Astrocyte (in vitro differentiated cells and primary cell): Measurements from ENCODE around the gene PGF. TPM values are rescaled to one million over a fixed set of nuclear protein-coding genes. Genes with fewer than 3 reads are reported as not detected.

Experiments used
- DNase-seq: peaks from one replicate; pipeline ENCODE4 v3.0.0-alpha.2; 2010; ENCODE audit warnings: low read depth
- FAIRE-seq: peaks from 2 replicates; lab custom pipeline; 2011; peaks lifted over from hg19 to GRCh38; lab: Jason Lieb, UNC
- H2AFZ ChIP-seq: 2 replicates; pipeline ENCODE4 v1.6.0; 2012; ENCODE audit warnings: low read depth, low read length, inconsistent platforms
- H3K27ac ChIP-seq: 2 replicates; pipeline ENCODE4 v1.5.1; 2011; ENCODE audit warnings: low read depth, low read length, inconsistent platforms
- H3K27me3 ChIP-seq: 2 replicates; pipeline ENCODE4 v1.6.0; 2011; ENCODE audit warnings: low read length, inconsistent platforms; ENCODE audit not compliant: insufficient read depth
- H3K36me3 ChIP-seq: 2 replicates; pipeline ENCODE4 v1.5.1; 2011; ENCODE audit warnings: low read length, inconsistent platforms; ENCODE audit not compliant: insufficient read depth
- H3K4me1 ChIP-seq: 2 replicates; pipeline ENCODE4 v1.5.1; 2011; ENCODE audit warnings: low read length, inconsistent platforms; ENCODE audit not compliant: insufficient read depth
- H3K4me2 ChIP-seq: 2 replicates; pipeline ENCODE4 v1.6.0; 2012; ENCODE audit warnings: low read length, inconsistent platforms
- H3K4me3 ChIP-seq: 2 replicates; pipeline ENCODE4 v1.5.1; 2011; ENCODE audit warnings: low read depth, mild to moderate bottlenecking, low read length, inconsistent platforms; ENCODE audit not compliant: insufficient read depth
- H3K79me2 ChIP-seq: 2 replicates; pipeline ENCODE4 v1.6.0; 2012; ENCODE audit warnings: mild to moderate bottlenecking, low read length, inconsistent platforms; ENCODE audit not compliant: insufficient read depth
- H3K9ac ChIP-seq: 2 replicates; pipeline ENCODE4 v1.6.0; 2012; ENCODE audit warnings: mild to moderate bottlenecking, low read length, inconsistent platforms
- H3K9me3 ChIP-seq: 2 replicates; pipeline ENCODE4 v1.5.1; 2012; ENCODE audit warnings: low read depth, mild to moderate bottlenecking, low read length, inconsistent platforms; ENCODE audit not compliant: insufficient read depth
- H4K20me1 ChIP-seq: 2 replicates; pipeline ENCODE4 v1.6.0; 2012; ENCODE audit warnings: low read length, inconsistent platforms; ENCODE audit not compliant: insufficient read depth
- H3K27ac Mint-ChIP-seq: one replicate; pipeline ENCODE4 v1.8.0; 2021; ENCODE audit warnings: mild to moderate bottlenecking, mixed read lengths; ENCODE audit not compliant: unreplicated experiment
- H3K27me3 Mint-ChIP-seq: one replicate; pipeline ENCODE4 v1.8.0; 2021; ENCODE audit warnings: low read depth, mixed read lengths; ENCODE audit not compliant: unreplicated experiment
- H3K36me3 Mint-ChIP-seq: one replicate; pipeline ENCODE4 v1.8.0; 2021; ENCODE audit warnings: low read depth, mixed read lengths; ENCODE audit not compliant: unreplicated experiment
- H3K4me1 Mint-ChIP-seq: one replicate; pipeline ENCODE4 v1.8.0; 2021; ENCODE audit warnings: low read depth, mixed read lengths; ENCODE audit not compliant: unreplicated experiment
- H3K4me3 Mint-ChIP-seq: one replicate; pipeline ENCODE4 v1.8.0; 2021; ENCODE audit warnings: mild to moderate bottlenecking, moderate library complexity, mixed read lengths; ENCODE audit not compliant: unreplicated experiment
- H3K9me3 Mint-ChIP-seq: one replicate; pipeline ENCODE4 v1.8.0; 2021; ENCODE audit warnings: mild to moderate bottlenecking, mixed read lengths; ENCODE audit not compliant: unreplicated experiment
- EZH2 ChIP-seq: IDR thresholded peaks from 2 replicates; pipeline ENCODE4 v1.6.1; 2012; ENCODE audit warnings: mild to moderate bottlenecking, low read length, inconsistent platforms; ENCODE audit not compliant: insufficient read depth
- total RNA-seq: library from RNA; stranded (reverse); gene quantifications from 2 replicates; pipeline ENCODE4 v1.2.1, GENCODE V29; 2021
- TF ChIP-seq, protein P1 (sequence below): IDR thresholded peaks from 2 replicates; pipeline ENCODE4 v1.5.1; 2011; ENCODE audit warnings: low read depth, mild to moderate bottlenecking, inconsistent platforms, low read length, moderate library complexity; ENCODE audit not compliant: insufficient read depth

PGF gene
- total RNA-seq, 1 donor from 2014 or later: 3.5 TPM

DNA sequence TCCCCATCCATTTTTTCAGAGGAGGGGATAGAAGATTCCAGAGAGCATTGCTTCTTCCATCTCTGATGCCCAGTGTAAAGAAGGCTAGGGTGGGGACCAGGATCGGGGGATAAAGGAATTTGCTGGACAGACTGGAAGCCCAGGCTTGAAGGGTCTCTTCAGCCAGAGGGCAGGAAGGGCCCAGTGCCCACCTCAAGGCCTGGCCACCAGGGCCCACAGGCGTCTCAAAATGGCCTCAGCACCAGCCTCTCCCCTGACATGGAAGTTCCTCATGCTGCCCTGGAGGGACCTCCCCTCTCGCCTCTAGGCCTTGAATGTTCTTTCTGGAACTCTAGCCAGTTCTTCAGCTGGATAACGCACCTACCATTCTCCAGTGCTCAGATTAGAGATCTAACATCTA is 35.1 kb downstream of the PGF start:
- DNase-seq: no peak
- H4K20me1 ChIP-seq: no peaks in the 10 kb centered on the region
- H3K9ac ChIP-seq: no peak overlapping the region
- no peaks in the 10 kb centered on the region for H3K9me3 ChIP-seq
- H3K79me2 ChIP-seq: no peaks in the 10 kb centered on the region
- no peaks in the 10 kb centered on the region for H3K36me3 ChIP-seq
- H3K4me1 Mint-ChIP-seq: peaks cover 3% of the 10 kb centered on the region
- no peaks in the 10 kb centered on the region for H3K9me3 Mint-ChIP-seq
- no peak overlapping the region for H3K4me3 ChIP-seq
- H3K27ac Mint-ChIP-seq: no peak overlapping the region
- no peak overlapping the region for H3K4me2 ChIP-seq
- TF ChIP-seq EZH2: no peak
- TF ChIP-seq, protein P1, sequence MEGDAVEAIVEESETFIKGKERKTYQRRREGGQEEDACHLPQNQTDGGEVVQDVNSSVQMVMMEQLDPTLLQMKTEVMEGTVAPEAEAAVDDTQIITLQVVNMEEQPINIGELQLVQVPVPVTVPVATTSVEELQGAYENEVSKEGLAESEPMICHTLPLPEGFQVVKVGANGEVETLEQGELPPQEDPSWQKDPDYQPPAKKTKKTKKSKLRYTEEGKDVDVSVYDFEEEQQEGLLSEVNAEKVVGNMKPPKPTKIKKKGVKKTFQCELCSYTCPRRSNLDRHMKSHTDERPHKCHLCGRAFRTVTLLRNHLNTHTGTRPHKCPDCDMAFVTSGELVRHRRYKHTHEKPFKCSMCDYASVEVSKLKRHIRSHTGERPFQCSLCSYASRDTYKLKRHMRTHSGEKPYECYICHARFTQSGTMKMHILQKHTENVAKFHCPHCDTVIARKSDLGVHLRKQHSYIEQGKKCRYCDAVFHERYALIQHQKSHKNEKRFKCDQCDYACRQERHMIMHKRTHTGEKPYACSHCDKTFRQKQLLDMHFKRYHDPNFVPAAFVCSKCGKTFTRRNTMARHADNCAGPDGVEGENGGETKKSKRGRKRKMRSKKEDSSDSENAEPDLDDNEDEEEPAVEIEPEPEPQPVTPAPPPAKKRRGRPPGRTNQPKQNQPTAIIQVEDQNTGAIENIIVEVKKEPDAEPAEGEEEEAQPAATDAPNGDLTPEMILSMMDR: no peak
- H3K4me3 Mint-ChIP-seq: no peak overlapping the region
- H3K27ac ChIP-seq: no peak overlapping the region
- H2AFZ ChIP-seq: no peak overlapping the region
- H3K4me1 ChIP-seq: peaks cover 8% of the 10 kb centered on the region
- H3K36me3 Mint-ChIP-seq: no peaks in the 10 kb centered on the region
- H3K27me3 Mint-ChIP-seq: peaks cover 15% of the 10 kb centered on the region
- H3K27me3 ChIP-seq: no peaks in the 10 kb centered on the region
- FAIRE-seq: no peak

DNA sequence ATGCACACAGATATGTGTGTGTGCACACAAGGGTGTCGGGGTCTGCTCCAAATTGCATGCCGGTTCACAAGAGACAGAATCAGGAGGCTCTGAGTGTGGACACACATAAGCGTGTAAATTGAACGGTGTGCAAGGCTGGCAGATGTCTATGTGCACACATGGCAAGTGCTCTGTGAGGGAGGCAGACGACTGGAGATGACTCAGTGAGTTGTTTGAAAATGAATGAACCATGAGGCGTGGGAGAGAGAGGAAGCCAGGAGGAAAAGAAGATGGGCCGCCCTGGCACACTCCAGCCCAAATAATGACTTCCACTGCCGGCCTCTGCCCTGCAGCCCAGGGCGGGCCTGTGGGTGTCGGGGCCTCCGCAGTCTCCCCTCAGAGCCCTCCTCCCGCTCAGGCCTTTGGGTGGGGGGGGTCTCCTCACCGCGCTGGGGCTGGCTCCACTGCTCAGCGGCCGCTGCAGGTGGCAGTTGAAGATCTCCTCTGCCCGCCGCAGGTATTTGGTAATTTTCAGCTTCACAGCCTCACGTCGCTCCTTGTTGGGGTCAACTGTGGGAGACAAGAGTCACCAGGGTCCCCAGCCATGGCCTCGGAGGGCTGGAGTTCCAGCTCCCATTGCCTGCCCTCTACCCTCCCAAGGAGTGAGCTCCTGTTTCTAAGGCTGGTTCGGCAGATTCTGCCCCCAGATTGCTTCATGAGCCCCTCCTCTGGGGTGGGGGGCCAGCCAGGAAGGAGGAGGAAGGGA is 35.8 kb downstream of the PGF start:
- FAIRE-seq: no peak
- H3K36me3 ChIP-seq: no peaks in the 10 kb centered on the region
- H3K9me3 Mint-ChIP-seq: no peaks in the 10 kb centered on the region

More for the DNA sequence above, 35.8 kb downstream of the PGF start:
- Mint-ChIP-seq H3K4me3 (no peak overlapping the region), H3K27ac (no peak overlapping the region), H3K36me3 (no peaks in the 10 kb centered on the region), H3K27me3 (peaks cover 12% of the 10 kb centered on the region), H3K4me1 (peaks cover 3% of the 10 kb centered on the region)
- no peak overlapping the region for H3K9ac ChIP-seq
- H3K27ac ChIP-seq: no peak overlapping the region
- peaks cover 8% of the 10 kb centered on the region for H3K4me1 ChIP-seq
- H3K27me3 ChIP-seq: no peaks in the 10 kb centered on the region
- no peaks in the 10 kb centered on the region for H3K9me3 ChIP-seq
- H3K79me2 ChIP-seq: no peaks in the 10 kb centered on the region
- DNase-seq: peak; percentile 40
- TF ChIP-seq, protein P1: no peak
- TF ChIP-seq EZH2: no peak
- no peak overlapping the region for H3K4me2 ChIP-seq
- H2AFZ ChIP-seq: no peak overlapping the region
- H3K4me3 ChIP-seq: no peak overlapping the region
- no peaks in the 10 kb centered on the region for H4K20me1 ChIP-seq
